WTC11 (cell line): Measurements from ENCODE around the gene RTL1. TPM values are rescaled to one million over a fixed set of nuclear protein-coding genes. Genes with fewer than 3 reads are reported as not detected.

Source experiments
- ATAC-seq: fragments of 200-7000 bp; cut with Tn5 transposase; 2 replicates; pipeline ENCODE4 v1.10.0; 2021; ENCODE audit warnings: mild to moderate bottlenecking, moderate library complexity
- CTCF ChIA-PET: fragments of 300-600 bp; sonication (Branson Sonifier 250); formaldehyde crosslinking; loops from one replicate; lab custom pipeline; 2021; ENCODE audit warnings: antibody characterized with exemption; lab: Charles Lee
- POLR2A ChIA-PET: fragments of 350-600 bp; sonication (Branson Sonifier 250); formaldehyde crosslinking; loops from one replicate; lab custom pipeline; 2021; ENCODE audit warnings: antibody characterized with exemption; lab: Charles Lee
- DNase-seq: peaks from one replicate; pipeline ENCODE4 v3.0.0; 2021; ENCODE audit warnings: low spot score
- H3K27ac Mint-ChIP-seq: 2 replicates; pipeline ENCODE4 v1.8.0; 2021; ENCODE audit warnings: mixed read lengths
- H3K27me3 Mint-ChIP-seq: 2 replicates; pipeline ENCODE4 v1.8.0; 2021; ENCODE audit warnings: low read depth, mild to moderate bottlenecking, moderate library complexity, mixed read lengths
- H3K36me3 Mint-ChIP-seq: 2 replicates; pipeline ENCODE4 v1.8.0; 2021; ENCODE audit warnings: mixed read lengths
- H3K4me1 Mint-ChIP-seq: 2 replicates; pipeline ENCODE4 v1.8.0; 2022; ENCODE audit warnings: mixed read lengths
- H3K4me3 Mint-ChIP-seq: 2 replicates; pipeline ENCODE4 v1.8.0; 2021; ENCODE audit warnings: mild to moderate bottlenecking, moderate library complexity, mixed read lengths
- H3K9me3 Mint-ChIP-seq: 2 replicates; pipeline ENCODE4 v1.8.0; 2021; ENCODE audit warnings: mixed read lengths
- AR ChIP-seq: fragments of 250-450 bp; sonication (Bioruptor Pico); IDR thresholded peaks from 2 replicates; pipeline ENCODE4 v1.9.0; 2021; ENCODE audit warnings: mild to moderate bottlenecking
- CBFB ChIP-seq: sonication (generic); formaldehyde crosslinking; IDR thresholded peaks from 2 replicates; pipeline ENCODE4 v1.8.1; 2022; ENCODE audit warnings: mild to moderate bottlenecking, low read depth, missing genetic modification reagents
- E2F5 ChIP-seq: sonication (generic); formaldehyde crosslinking; IDR thresholded peaks from 2 replicates; pipeline ENCODE4 v1.8.1; 2022; ENCODE audit warnings: mild to moderate bottlenecking, moderate library complexity, missing genetic modification reagents
- ERG ChIP-seq: fragments of 250-450 bp; sonication (Bioruptor Pico); IDR thresholded peaks from 2 replicates; pipeline ENCODE4 v1.8.0; 2021; ENCODE audit warnings: mild to moderate bottlenecking
- ESRRA ChIP-seq: sonication (generic); formaldehyde crosslinking; IDR thresholded peaks from 2 replicates; pipeline ENCODE4 v1.8.1; 2022; ENCODE audit warnings: mild to moderate bottlenecking, missing genetic modification reagents, borderline replicate concordance
- GABPB1 ChIP-seq: sonication (generic); formaldehyde crosslinking; IDR thresholded peaks from 2 replicates; pipeline ENCODE4 v1.8.1; 2023; ENCODE audit warnings: mild to moderate bottlenecking, missing genetic modification reagents
- NR2C2 ChIP-seq: sonication (generic); formaldehyde crosslinking; IDR thresholded peaks from 2 replicates; pipeline ENCODE4 v1.8.0; 2022; ENCODE audit warnings: mild to moderate bottlenecking, missing genetic modification reagents
- NR3C1 ChIP-seq: sonication (generic); formaldehyde crosslinking; conservative IDR thresholded peaks from 2 replicates; pipeline ENCODE4 v1.8.1; 2023; ENCODE audit warnings: low read depth, mild to moderate bottlenecking, missing genetic modification reagents
- SOX15 ChIP-seq: fragments of 250-450 bp; sonication (Bioruptor Pico); IDR thresholded peaks from 2 replicates; pipeline ENCODE4 v1.9.0; 2021; ENCODE audit warnings: mild to moderate bottlenecking
- TCF7 ChIP-seq: sonication (generic); formaldehyde crosslinking; IDR thresholded peaks from 2 replicates; pipeline ENCODE4 v1.8.0; 2022; ENCODE audit warnings: mild to moderate bottlenecking, low read depth, missing genetic modification reagents, moderate library complexity
- TEAD4 ChIP-seq: sonication (generic); formaldehyde crosslinking; IDR thresholded peaks from 2 replicates; pipeline ENCODE4 v1.8.0; 2022; ENCODE audit warnings: mild to moderate bottlenecking, missing genetic modification reagents
- ZNF263 ChIP-seq: sonication (generic); formaldehyde crosslinking; IDR thresholded peaks from 2 replicates; pipeline ENCODE4 v1.8.1; 2022; ENCODE audit warnings: low read depth, mild to moderate bottlenecking, moderate library complexity, missing genetic modification reagents
- ZNF671 ChIP-seq: fragments of 250-450 bp; sonication (Bioruptor Pico); IDR thresholded peaks from 2 replicates; pipeline ENCODE4 v1.8.0; 2021; ENCODE audit warnings: mild to moderate bottlenecking
- total RNA-seq: library from RNA; stranded (reverse); gene quantifications from 3 replicates; pipeline ENCODE4 v1.2.3, GENCODE V29; 2021
- TF ChIP-seq, protein P1 (sequence below): sonication (generic); formaldehyde crosslinking; IDR thresholded peaks from 2 replicates; pipeline ENCODE4 v1.8.0; 2022; ENCODE audit warnings: mild to moderate bottlenecking, missing genetic modification reagents
- TF ChIP-seq, protein P2 (sequence below): sonication (generic); formaldehyde crosslinking; IDR thresholded peaks from 2 replicates; pipeline ENCODE4 v1.8.1; 2022; ENCODE audit warnings: low read depth, mild to moderate bottlenecking, moderate library complexity, missing genetic modification reagents, borderline replicate concordance

The RTL1 gene
- total RNA-seq, 1 experiment from 2014 or later: 0.07 TPM

- Mint-ChIP-seq H3K27ac (no peak overlapping the region), H3K27me3 (no peaks in the 10 kb centered on the region; the same call in 1 of the 2 replicates), H3K9me3 (peaks cover 9% of the 10 kb centered on the region), H3K4me1 (peaks cover 9% of the 10 kb centered on the region; the same call in 1 of the 2 replicates)
- ATAC-seq: no peak
- ChIA-PET POLR2A (no interaction called here), CTCF (interaction anchor here (1.0 kb wide), 1 partner anchor 10 kb away, joined by 3 read pairs; no protein-coding TSS in a partner anchor)
- no peak for DNase-seq
- no peak for TF ChIP-seq ESRRA (CRISPR knock-in tag)
- TF ChIP-seq, all 79 proteins: peak for 0
- peaks cover 33% of the 10 kb centered on the region for H3K36me3 Mint-ChIP-seq
- H3K4me3 Mint-ChIP-seq: no peak overlapping the region
Measured at GRCh38 chr14:100860556-100861187, 42.9 kb downstream of the RTL1 start.

- ChIA-PET CTCF (no interaction called here), POLR2A (no interaction called here)
- H3K36me3 Mint-ChIP-seq: peaks cover 32% of the 10 kb centered on the region
- peaks cover 13% of the 10 kb centered on the region for H3K4me1 Mint-ChIP-seq
- DNase-seq (no peak), ATAC-seq (no peak)
- H3K27ac Mint-ChIP-seq: no peak overlapping the region
- no peaks in the 10 kb centered on the region; the same call in 1 of the 2 replicates for H3K27me3 Mint-ChIP-seq
- peaks cover 9% of the 10 kb centered on the region for H3K9me3 Mint-ChIP-seq
- H3K4me3 Mint-ChIP-seq: no peak overlapping the region
- no peak for TF ChIP-seq E2F5 (CRISPR knock-in tag)
- TF ChIP-seq ZNF671: no peak
- no peak for TF ChIP-seq ERG (CRISPR knock-in tag)
- TF ChIP-seq, all 79 proteins: peak for 0
Measured at GRCh38 chr14:100859781-100860180, 43.7 kb downstream of the RTL1 start.

DNA sequence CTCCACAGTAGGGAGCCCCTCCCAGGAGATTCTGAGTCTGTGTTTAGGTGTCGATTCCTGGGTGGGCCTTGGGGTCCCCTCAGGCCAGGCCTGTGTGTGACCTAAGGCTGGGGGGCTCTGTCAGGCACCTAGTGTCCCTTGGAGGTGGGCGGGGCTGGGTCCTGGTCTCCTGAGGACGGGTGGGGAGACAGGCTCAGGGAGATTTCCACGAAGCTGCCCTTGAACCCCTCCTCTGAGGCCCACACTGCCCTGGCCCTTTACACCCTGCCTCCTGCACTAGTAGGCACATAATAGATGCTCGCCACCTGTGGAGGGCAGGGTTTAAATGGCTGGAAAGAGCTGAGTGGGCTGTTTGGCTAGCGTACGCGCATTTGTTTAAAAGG lies 44.7 kb downstream of the RTL1 start:
- H3K9me3 Mint-ChIP-seq: peaks cover 9% of the 10 kb centered on the region
- ATAC-seq (no peak), DNase-seq (no peak)
- ChIA-PET CTCF (interaction anchor here (0.6 kb wide), 1 partner anchor 144 kb away, joined by 3 read pairs; no protein-coding TSS in a partner anchor), POLR2A (no interaction called here)
- peaks cover 14% of the 10 kb centered on the region for H3K4me1 Mint-ChIP-seq
- H3K27me3 Mint-ChIP-seq: no peaks in the 10 kb centered on the region; the same call in 1 of the 2 replicates
- no peak overlapping the region for H3K27ac Mint-ChIP-seq
- H3K36me3 Mint-ChIP-seq: peaks cover 25% of the 10 kb centered on the region
- H3K4me3 Mint-ChIP-seq: no peak overlapping the region
- TF ChIP-seq ZNF671 (no peak), ZNF263 (CRISPR knock-in tag) (no peak), TCF7 (CRISPR knock-in tag) (no peak), ESRRA (CRISPR knock-in tag) (no peak)
- TF ChIP-seq, all 79 proteins: peak for 0

DNA sequence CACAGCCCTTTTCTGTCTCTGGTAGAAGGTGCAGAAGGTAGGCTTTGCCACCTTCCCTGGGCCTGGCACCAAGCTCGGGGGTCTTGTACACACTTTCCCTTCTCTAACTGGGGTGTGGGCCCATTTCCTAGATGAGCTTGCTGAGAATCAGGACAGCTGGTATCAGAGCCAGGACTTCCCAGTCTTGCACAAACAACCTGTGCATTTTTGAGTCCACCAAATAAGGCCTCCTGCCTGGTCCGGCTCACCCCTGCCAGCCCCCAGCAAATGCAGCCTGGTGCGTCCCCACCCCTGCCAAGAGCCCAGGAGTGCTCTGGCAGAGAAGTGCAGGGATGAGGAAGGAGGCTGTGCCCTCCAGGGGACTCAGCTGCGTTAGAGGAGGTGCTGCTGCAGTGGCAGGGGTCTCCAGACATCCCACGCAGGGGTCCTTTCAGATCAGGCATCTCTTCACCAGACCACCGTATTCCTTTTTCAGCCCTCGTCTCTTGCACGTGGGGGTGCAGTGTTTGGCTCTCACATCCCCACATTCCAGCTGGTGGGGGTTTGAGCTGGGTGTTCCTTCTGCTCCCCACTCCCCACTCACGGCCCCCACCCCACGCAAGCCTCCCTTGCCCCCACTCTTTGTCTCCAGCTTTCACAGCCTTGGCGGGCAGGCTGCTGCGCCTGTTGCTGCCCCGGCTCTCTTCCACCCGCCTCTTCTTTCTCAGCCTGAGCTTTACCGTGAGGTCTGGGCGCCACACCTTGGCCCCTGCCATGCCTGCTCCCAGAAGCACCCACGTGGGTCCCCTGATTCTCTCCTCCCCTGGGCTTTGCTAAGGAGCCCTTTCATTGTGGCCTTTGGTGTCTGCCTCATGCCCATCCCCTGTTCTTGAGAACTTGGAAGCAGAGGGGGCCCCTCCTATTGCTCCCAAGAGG lies 45.3 kb downstream of the RTL1 start:
- no peak overlapping the region for H3K27ac Mint-ChIP-seq
- DNase-seq (no peak), ATAC-seq (no peak)
- ChIA-PET POLR2A (no interaction called here), CTCF (interaction anchor here (0.6 kb wide), 1 partner anchor 144 kb away, joined by 3 read pairs; no protein-coding TSS in a partner anchor)
- peaks cover 9% of the 10 kb centered on the region for H3K9me3 Mint-ChIP-seq
- peaks cover 25% of the 10 kb centered on the region for H3K36me3 Mint-ChIP-seq
- H3K4me3 Mint-ChIP-seq: no peak overlapping the region
- H3K4me1 Mint-ChIP-seq: peaks cover 16% of the 10 kb centered on the region
- no peaks in the 10 kb centered on the region; the same call in 1 of the 2 replicates for H3K27me3 Mint-ChIP-seq
- TF ChIP-seq SOX15 (CRISPR knock-in tag): no peak
- TF ChIP-seq, protein P1, sequence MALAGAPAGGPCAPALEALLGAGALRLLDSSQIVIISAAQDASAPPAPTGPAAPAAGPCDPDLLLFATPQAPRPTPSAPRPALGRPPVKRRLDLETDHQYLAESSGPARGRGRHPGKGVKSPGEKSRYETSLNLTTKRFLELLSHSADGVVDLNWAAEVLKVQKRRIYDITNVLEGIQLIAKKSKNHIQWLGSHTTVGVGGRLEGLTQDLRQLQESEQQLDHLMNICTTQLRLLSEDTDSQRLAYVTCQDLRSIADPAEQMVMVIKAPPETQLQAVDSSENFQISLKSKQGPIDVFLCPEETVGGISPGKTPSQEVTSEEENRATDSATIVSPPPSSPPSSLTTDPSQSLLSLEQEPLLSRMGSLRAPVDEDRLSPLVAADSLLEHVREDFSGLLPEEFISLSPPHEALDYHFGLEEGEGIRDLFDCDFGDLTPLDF (CRISPR knock-in tag): no peak
- no peak for TF ChIP-seq GABPB1 (CRISPR knock-in tag)
- no peak for TF ChIP-seq NR3C1 (CRISPR knock-in tag)
- TF ChIP-seq TEAD4 (CRISPR knock-in tag): no peak
- TF ChIP-seq ZNF263 (CRISPR knock-in tag): no peak
- TF ChIP-seq, protein P2, sequence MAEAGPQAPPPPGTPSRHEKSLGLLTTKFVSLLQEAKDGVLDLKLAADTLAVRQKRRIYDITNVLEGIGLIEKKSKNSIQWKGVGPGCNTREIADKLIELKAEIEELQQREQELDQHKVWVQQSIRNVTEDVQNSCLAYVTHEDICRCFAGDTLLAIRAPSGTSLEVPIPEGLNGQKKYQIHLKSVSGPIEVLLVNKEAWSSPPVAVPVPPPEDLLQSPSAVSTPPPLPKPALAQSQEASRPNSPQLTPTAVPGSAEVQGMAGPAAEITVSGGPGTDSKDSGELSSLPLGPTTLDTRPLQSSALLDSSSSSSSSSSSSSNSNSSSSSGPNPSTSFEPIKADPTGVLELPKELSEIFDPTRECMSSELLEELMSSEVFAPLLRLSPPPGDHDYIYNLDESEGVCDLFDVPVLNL (CRISPR knock-in tag): no peak
- TF ChIP-seq AR (CRISPR knock-in tag): no peak
- no peak for TF ChIP-seq CBFB
- no peak for TF ChIP-seq NR2C2 (CRISPR knock-in tag)
